GM23338 (cell line): ENCODE data around the gene GNB4. TPM values are rescaled to one million over a fixed set of nuclear protein-coding genes. Genes with fewer than 3 reads are reported as not detected.

Source experiments
- ATAC-seq: fragments of 200-7000 bp; cut with Tn5 transposase; 3 replicates; pipeline ENCODE4 v1.9.1; 2020
- DNase-seq: peaks from one replicate; pipeline ENCODE4 v3.0.0-alpha.2; 2015; ENCODE audit warnings: low spot score
- H2AFZ ChIP-seq: fragments of 200-600 bp; sonication (generic); 2 replicates; pipeline ENCODE4 v1.8.0; 2016; ENCODE audit warnings: antibody characterized with exemption, mild to moderate bottlenecking, moderate library complexity
- H3F3A ChIP-seq: fragments of 200-600 bp; sonication (generic); replicated peaks from 2 replicates; pipeline ENCODE4 v1.8.0; 2017; ENCODE audit warnings: antibody characterized with exemption, mixed run types, low read depth
- H3K27ac ChIP-seq: fragments of 200-600 bp; sonication (generic); 2 replicates; pipeline ENCODE4 v1.6.1; 2016; ENCODE audit warnings: low read depth
- H3K27me3 ChIP-seq: fragments of 200-600 bp; sonication (generic); 2 replicates; pipeline ENCODE4 v1.8.0; 2016; ENCODE audit warnings: mild to moderate bottlenecking, mixed run types, moderate library complexity; ENCODE audit not compliant: insufficient read depth
- H3K36me3 ChIP-seq: fragments of 200-600 bp; sonication (generic); 2 replicates; pipeline ENCODE4 v1.8.0; 2016; ENCODE audit warnings: mild to moderate bottlenecking; ENCODE audit not compliant: insufficient read depth
- H3K4me1 ChIP-seq: fragments of 200-600 bp; sonication (generic); 2 replicates; pipeline ENCODE4 v1.8.0; 2016; ENCODE audit warnings: mild to moderate bottlenecking, moderate library complexity; ENCODE audit not compliant: insufficient read depth
- H3K4me2 ChIP-seq: fragments of 200-600 bp; sonication (generic); 2 replicates; pipeline ENCODE4 v1.7.1; 2017; ENCODE audit warnings: mixed run types
- H3K4me3 ChIP-seq: fragments of 200-600 bp; sonication (generic); 2 replicates; pipeline ENCODE4 v1.6.1; 2016; ENCODE audit warnings: mixed run types
- H3K79me2 ChIP-seq: fragments of 200-600 bp; sonication (generic); replicated peaks from 2 replicates; pipeline ENCODE4 v1.8.0; 2017; ENCODE audit warnings: mild to moderate bottlenecking; ENCODE audit not compliant: insufficient read depth
- H3K9me2 ChIP-seq: fragments of 200-600 bp; sonication (generic); 2 replicates; pipeline ENCODE4 v1.8.0; 2017; ENCODE audit not compliant: insufficient read depth
- H4K20me1 ChIP-seq: fragments of 200-600 bp; sonication (generic); replicated peaks from 2 replicates; pipeline ENCODE4 v1.8.0; 2017; ENCODE audit warnings: mild to moderate bottlenecking; ENCODE audit not compliant: insufficient read depth
- H3K27ac Mint-ChIP-seq: 2 replicates; pipeline ENCODE4 v1.8.0; 2020; ENCODE audit warnings: inconsistent platforms, mild to moderate bottlenecking, moderate library complexity, mixed read lengths
- H3K27me3 Mint-ChIP-seq: 3 replicates; pipeline ENCODE4 v1.8.0; 2022; ENCODE audit warnings: low read depth, mild to moderate bottlenecking, moderate library complexity, mixed read lengths, inconsistent platforms; ENCODE audit not compliant: insufficient read depth, poor library complexity
- H3K36me3 Mint-ChIP-seq: 3 replicates; pipeline ENCODE4 v1.8.0; 2021; ENCODE audit warnings: low read depth, mild to moderate bottlenecking, inconsistent platforms, moderate library complexity, mixed read lengths
- H3K4me1 Mint-ChIP-seq: 3 replicates; pipeline ENCODE4 v1.8.0; 2020; ENCODE audit warnings: mild to moderate bottlenecking, inconsistent platforms, mixed read lengths
- H3K4me3 Mint-ChIP-seq: 3 replicates; pipeline ENCODE4 v1.8.0; 2021; ENCODE audit warnings: moderate library complexity, mild to moderate bottlenecking, inconsistent platforms, mixed read lengths
- H3K9me3 Mint-ChIP-seq: 3 replicates; pipeline ENCODE4 v1.8.0; 2020; ENCODE audit warnings: moderate library complexity, mild to moderate bottlenecking, inconsistent platforms, mixed read lengths
- CREB1 ChIP-seq: fragments of 250-450 bp; sonication (Bioruptor Pico); IDR thresholded peaks from 2 replicates; pipeline ENCODE4 v1.5.0; 2020; ENCODE audit warnings: low read depth, mild to moderate bottlenecking, moderate library complexity
- CTCF ChIP-seq, 2 experiments: fragments of 200-600 bp in 1 of 2; sonication (generic) in 1 of 2; conservative IDR thresholded peaks; 2 replicates each; pipeline versions ENCODE4 v1.5.1 to v1.6.1; 2016 to 2017; ENCODE audit warnings: antibody characterized with exemption in 2 of 2, low read depth in 2 of 2, mild to moderate bottlenecking in 2 of 2, moderate library complexity in 1 of 2
- ETS1 ChIP-seq: IDR thresholded peaks from 2 replicates; pipeline ENCODE4 v1.6.1; 2016; ENCODE audit warnings: antibody characterized with exemption
- EZH2 ChIP-seq: fragments of 200-600 bp; sonication (generic); IDR thresholded peaks from one replicate; pipeline ENCODE4 v1.8.0; 2017; ENCODE audit warnings: antibody characterized with exemption, mild to moderate bottlenecking, low read depth; ENCODE audit not compliant: unreplicated experiment
- JUNB ChIP-seq: IDR thresholded peaks from one replicate; pipeline ENCODE4 v1.6.1; 2016; ENCODE audit warnings: antibody characterized with exemption; ENCODE audit not compliant: unreplicated experiment
- NANOG ChIP-seq: IDR thresholded peaks from 2 replicates; pipeline ENCODE4 v1.6.1; 2016; ENCODE audit warnings: antibody characterized with exemption, borderline replicate concordance
- POLR2AphosphoS5 ChIP-seq: IDR thresholded peaks from 2 replicates; pipeline ENCODE4 v1.6.1; 2016; ENCODE audit warnings: antibody characterized with exemption, low read depth
- ZNF114 ChIP-seq: fragments of 250-450 bp; sonication (Bioruptor Pico); IDR thresholded peaks from 2 replicates; pipeline ENCODE4 v1.5.0; 2020; ENCODE audit warnings: mild to moderate bottlenecking, moderate library complexity
- ZNF331 ChIP-seq: fragments of 250-450 bp; sonication (Bioruptor Pico); IDR thresholded peaks from 2 replicates; pipeline ENCODE4 v1.5.0; 2020; ENCODE audit warnings: low read depth, mild to moderate bottlenecking, moderate library complexity
- ZNF462 ChIP-seq: fragments of 250-450 bp; sonication (Bioruptor Pico); IDR thresholded peaks from 2 replicates; pipeline ENCODE4 v1.5.0; 2020; ENCODE audit warnings: mild to moderate bottlenecking, moderate library complexity
- polyA plus RNA-seq: library from polyadenylated mRNA; unstranded; fragments of >200 nt; fragmentation: Nextera tagmentation; extraction: Ambion mirVana; gene quantifications from 2 replicates; pipeline ENCODE4 v1.2.1, GENCODE V29; 2016
- total RNA-seq: library from RNA; depleted of rRNA; stranded (reverse); fragments of >200 nt; shearing (Covaris generic); gene quantifications from 2 replicates; pipeline ENCODE4 v1.2.3, GENCODE V29; 2014

GNB4 gene
- total and polyA plus RNA-seq, 2 experiments from 2014 or later: 11.3 to 28.4 TPM

- peaks cover 11% of the 10 kb centered on the region for H3K4me1 ChIP-seq
- no peaks in the 10 kb centered on the region; the same call in 1 of the 2 replicates for H4K20me1 ChIP-seq
- no peak overlapping the region for H3K4me3 Mint-ChIP-seq
- H3K36me3 ChIP-seq: no peaks in the 10 kb centered on the region
- H3K27ac Mint-ChIP-seq: no peak overlapping the region
- H3K4me3 ChIP-seq: no peak overlapping the region
- DNase-seq (no peak), ATAC-seq (no peak)
- H3K27ac ChIP-seq: no peak overlapping the region
- peaks cover 30% of the 10 kb centered on the region for H3K4me1 Mint-ChIP-seq
- no peak for TF ChIP-seq JUNB
- TF ChIP-seq CREB1 (CRISPR knock-in tag): no peak
- TF ChIP-seq POLR2AphosphoS5: no peak
- TF ChIP-seq ZNF114 (CRISPR knock-in tag): no peak
- TF ChIP-seq CTCF (conservative IDR thresholded peaks at IDR 0.05; ENCODE audit: low read depth in 2 of 2): no peak
- TF ChIP-seq ZNF462 (CRISPR knock-in tag): no peak
- TF ChIP-seq ZNF331: no peak
- no peak for TF ChIP-seq NANOG
- TF ChIP-seq ETS1: no peak
- TF ChIP-seq EZH2: no peak
- H3K27me3 Mint-ChIP-seq: peaks cover 8% of the 10 kb centered on the region
- H3K36me3 Mint-ChIP-seq: no peaks in the 10 kb centered on the region; the same call in 2 of the 3 replicates
- H3K27me3 ChIP-seq: peaks cover 21% of the 10 kb centered on the region
- H3K4me2 ChIP-seq: no peak overlapping the region
- peaks cover 4% of the 10 kb centered on the region; the same call in 1 of the 2 replicates for H3F3A ChIP-seq
- peaks cover 14% of the 10 kb centered on the region for H3K79me2 ChIP-seq
- no peaks in the 10 kb centered on the region for H3K9me2 ChIP-seq
- no peaks in the 10 kb centered on the region for H3K9me3 Mint-ChIP-seq
- H2AFZ ChIP-seq: no peak overlapping the region
These were observed 4.0 kb downstream of the GNB4 start for GRCh38 chr3:179447251-179447650.
